Endodermal cell (in vitro differentiated cells): ENCODE results near the gene CD22. TPM values are rescaled to one million over a fixed set of nuclear protein-coding genes. Genes with fewer than 3 reads are reported as not detected.

Experiments used
- DNase-seq: peaks from one replicate; pipeline ENCODE4 v3.0.0-alpha.2; 2017
- H3K27ac ChIP-seq: 2 replicates; pipeline ENCODE4 v1.5.1; 2013; ENCODE audit warnings: mild to moderate bottlenecking, low read depth, low read length, moderate library complexity
- H3K27me3 ChIP-seq: 2 replicates; pipeline ENCODE4 v1.6.1; 2013; ENCODE audit warnings: mild to moderate bottlenecking, low read length, moderate library complexity; ENCODE audit not compliant: insufficient read depth, control insufficient read depth, poor library complexity, severe bottlenecking
- H3K36me3 ChIP-seq: 2 replicates; pipeline ENCODE4 v1.7.0; 2013; ENCODE audit warnings: mild to moderate bottlenecking, low read length, moderate library complexity; ENCODE audit not compliant: control insufficient read depth, insufficient read depth
- H3K4me1 ChIP-seq: one replicate; pipeline ENCODE4 v1.7.0; 2013; ENCODE audit warnings: low read length; ENCODE audit not compliant: control insufficient read depth, insufficient read depth
- H3K4me3 ChIP-seq: 2 replicates; pipeline ENCODE4 v1.5.1; 2013; ENCODE audit warnings: mild to moderate bottlenecking, low read length, moderate library complexity
- H3K9ac ChIP-seq: 2 replicates; pipeline ENCODE4 v1.6.1; 2013; ENCODE audit warnings: mild to moderate bottlenecking, low read length, moderate library complexity; ENCODE audit not compliant: poor library complexity, severe bottlenecking; ENCODE audit errors: extremely low read depth
- H3K9me3 ChIP-seq: 2 replicates; pipeline ENCODE4 v1.6.1; 2013; ENCODE audit warnings: mild to moderate bottlenecking, low read length, moderate library complexity; ENCODE audit not compliant: control insufficient read depth
- H3K27ac Mint-ChIP-seq: 2 replicates; pipeline ENCODE4 v1.8.0; 2020; ENCODE audit warnings: mixed read lengths
- H3K27me3 Mint-ChIP-seq: 2 replicates; pipeline ENCODE4 v1.8.0; 2021; ENCODE audit warnings: mild to moderate bottlenecking, mixed read lengths; ENCODE audit not compliant: insufficient read depth
- H3K36me3 Mint-ChIP-seq: 2 replicates; pipeline ENCODE4 v1.8.0; 2020; ENCODE audit warnings: low read depth, mixed read lengths
- H3K4me1 Mint-ChIP-seq: 2 replicates; pipeline ENCODE4 v1.8.0; 2020; ENCODE audit warnings: mixed read lengths
- H3K4me3 Mint-ChIP-seq: 2 replicates; pipeline ENCODE4 v1.8.0; 2020; ENCODE audit warnings: mild to moderate bottlenecking, moderate library complexity, mixed read lengths
- H3K9me3 Mint-ChIP-seq: 2 replicates; pipeline ENCODE4 v1.8.0; 2020; ENCODE audit warnings: mild to moderate bottlenecking, mixed read lengths
- WGBS, 2 experiments: methylation state at CpG; one replicate each; pipeline versions ENCODE4 v1.1.5 to v1.1.7; 2013; ENCODE audit warnings: missing lambda C conversion rate in 2 of 2, mixed read lengths in 1 of 2; ENCODE audit not compliant: insufficient coverage in 1 of 2, insufficient read length in 1 of 2; 5-methylcytosine and 5-hydroxymethylcytosine counted together
- total RNA-seq, 2 donors: library from RNA; stranded (reverse); fragmentation: NEBNext Ultra II Directional in 1 of 2; extraction: Animal tissue kit (Norgen Biotek cat#: 25700) in 1 of 2; gene quantifications; 2 replicates in 1 of 2; 3 replicates in 1 of 2; pipeline ENCODE4 v1.2.1, GENCODE V29; 2021
- TF ChIP-seq, protein P1 (sequence below): fragments of 200-600 bp; sonication (generic); conservative IDR thresholded peaks from 2 replicates; pipeline ENCODE4 v1.5.0; 2021; ENCODE audit warnings: antibody characterized with exemption, mild to moderate bottlenecking

The CD22 gene
- total RNA-seq, 2 donors from 2014 or later = not detected

DNA sequence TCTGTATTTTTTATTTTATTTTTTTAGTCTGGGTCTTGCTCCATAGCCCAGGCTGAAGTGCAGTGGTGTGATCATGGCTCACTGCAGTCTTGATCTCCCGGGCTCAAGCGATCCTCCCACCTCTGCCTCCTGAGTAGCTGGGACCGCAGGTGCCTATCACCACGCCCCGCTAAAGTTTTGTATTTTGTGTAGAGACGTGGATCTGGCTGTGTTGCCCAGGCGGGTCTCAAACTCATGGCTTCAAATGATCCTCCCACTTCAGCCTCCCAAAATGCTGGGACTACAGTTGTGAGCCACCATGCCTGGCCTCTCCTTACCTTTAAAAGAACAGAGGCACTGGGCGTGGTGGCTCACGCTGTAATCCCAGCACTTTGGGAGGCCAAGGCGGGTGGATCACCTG, 41.3 kb upstream of the CD22 start:
- no peak overlapping the region for H3K27ac ChIP-seq
- Mint-ChIP-seq H3K9me3 (no peaks in the 10 kb centered on the region), H3K4me1 (peaks cover 11% of the 10 kb centered on the region), H3K36me3 (no peaks in the 10 kb centered on the region), H3K27me3 (peaks cover 13% of the 10 kb centered on the region), H3K4me3 (no peak overlapping the region), H3K27ac (no peak overlapping the region)
- no peak overlapping the region for H3K9ac ChIP-seq
- 86 to 88% methylated on average over 6 to 10 of the region's 10 CpGs for WGBS, 2 experiments
- H3K36me3 ChIP-seq = no peaks in the 10 kb centered on the region
- no peaks in the 10 kb centered on the region for H3K9me3 ChIP-seq
- H3K27me3 ChIP-seq = no peaks in the 10 kb centered on the region
- no peaks in the 10 kb centered on the region for H3K4me1 ChIP-seq
- TF ChIP-seq, protein P1, sequence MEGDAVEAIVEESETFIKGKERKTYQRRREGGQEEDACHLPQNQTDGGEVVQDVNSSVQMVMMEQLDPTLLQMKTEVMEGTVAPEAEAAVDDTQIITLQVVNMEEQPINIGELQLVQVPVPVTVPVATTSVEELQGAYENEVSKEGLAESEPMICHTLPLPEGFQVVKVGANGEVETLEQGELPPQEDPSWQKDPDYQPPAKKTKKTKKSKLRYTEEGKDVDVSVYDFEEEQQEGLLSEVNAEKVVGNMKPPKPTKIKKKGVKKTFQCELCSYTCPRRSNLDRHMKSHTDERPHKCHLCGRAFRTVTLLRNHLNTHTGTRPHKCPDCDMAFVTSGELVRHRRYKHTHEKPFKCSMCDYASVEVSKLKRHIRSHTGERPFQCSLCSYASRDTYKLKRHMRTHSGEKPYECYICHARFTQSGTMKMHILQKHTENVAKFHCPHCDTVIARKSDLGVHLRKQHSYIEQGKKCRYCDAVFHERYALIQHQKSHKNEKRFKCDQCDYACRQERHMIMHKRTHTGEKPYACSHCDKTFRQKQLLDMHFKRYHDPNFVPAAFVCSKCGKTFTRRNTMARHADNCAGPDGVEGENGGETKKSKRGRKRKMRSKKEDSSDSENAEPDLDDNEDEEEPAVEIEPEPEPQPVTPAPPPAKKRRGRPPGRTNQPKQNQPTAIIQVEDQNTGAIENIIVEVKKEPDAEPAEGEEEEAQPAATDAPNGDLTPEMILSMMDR = no peak
- H3K4me3 ChIP-seq = no peak overlapping the region
- no peak for DNase-seq

DNA sequence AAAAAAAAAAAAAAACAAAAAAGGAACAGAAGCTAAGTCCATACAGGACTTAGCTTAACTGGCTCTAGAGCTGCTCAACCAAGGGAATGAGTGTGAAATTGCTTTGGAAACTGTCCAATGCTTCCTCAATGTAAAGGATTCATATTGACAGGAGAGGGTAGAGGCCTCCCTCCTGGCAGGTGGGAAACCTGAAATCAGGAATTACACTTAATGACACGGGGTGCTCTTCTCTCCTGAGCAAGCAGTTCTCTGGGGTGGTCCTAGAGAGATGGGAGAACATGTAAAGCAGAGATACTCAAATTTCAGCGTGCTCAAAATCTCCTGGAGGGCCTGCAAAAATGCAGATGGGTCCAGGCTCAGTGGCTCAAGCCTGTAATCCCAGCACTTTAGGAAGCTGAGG, 40.7 kb upstream of the CD22 start:
- TF ChIP-seq, protein P1 = no peak
- peaks cover 11% of the 10 kb centered on the region for H3K4me1 Mint-ChIP-seq
- Histone ChIP-seq H3K27me3 (no peaks in the 10 kb centered on the region), H3K9ac (no peak overlapping the region), H3K36me3 (no peaks in the 10 kb centered on the region), H3K4me1 (no peaks in the 10 kb centered on the region), H3K27ac (no peak overlapping the region), H3K4me3 (no peak overlapping the region), H3K9me3 (no peaks in the 10 kb centered on the region)
- WGBS, 2 experiments = 78 to 80% methylated on average over 1 to 2 of the region's 2 CpGs
- no peak for DNase-seq
- no peak overlapping the region for H3K4me3 Mint-ChIP-seq
- H3K27me3 Mint-ChIP-seq = peaks cover 7% of the 10 kb centered on the region
- H3K9me3 Mint-ChIP-seq = no peaks in the 10 kb centered on the region
- no peaks in the 10 kb centered on the region for H3K36me3 Mint-ChIP-seq
- H3K27ac Mint-ChIP-seq = no peak overlapping the region

DNA sequence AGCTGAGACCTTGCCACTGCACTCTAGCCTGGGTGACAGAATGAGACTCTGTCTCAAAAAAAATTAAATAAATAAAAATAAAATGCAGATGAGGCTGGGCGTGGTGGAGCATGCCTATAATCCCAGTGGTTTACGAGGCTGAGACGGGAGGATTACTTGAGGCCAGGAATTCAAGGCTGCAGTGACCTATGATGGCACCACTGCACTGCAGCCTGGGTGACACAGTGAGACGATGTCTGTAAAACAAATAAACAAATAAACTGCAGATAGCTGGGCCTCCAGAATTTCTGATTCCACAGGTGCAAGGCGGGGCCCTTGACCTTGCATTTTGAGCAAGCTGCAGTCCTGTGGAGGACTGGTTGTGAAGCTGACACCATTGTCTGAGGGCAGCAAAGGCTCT, 40.1 kb upstream of the CD22 start:
- Histone ChIP-seq H3K27ac (no peak overlapping the region), H3K4me3 (no peak overlapping the region), H3K4me1 (peaks cover 5% of the 10 kb centered on the region), H3K9ac (no peak overlapping the region), H3K9me3 (no peaks in the 10 kb centered on the region), H3K27me3 (no peaks in the 10 kb centered on the region), H3K36me3 (no peaks in the 10 kb centered on the region)
- WGBS, 2 experiments = 91 to 95% methylated on average over 5 of the region's 5 CpGs
- no peaks in the 10 kb centered on the region for H3K36me3 Mint-ChIP-seq
- H3K4me3 Mint-ChIP-seq = no peak overlapping the region
- TF ChIP-seq, protein P1 = no peak
- H3K27me3 Mint-ChIP-seq = peaks cover 7% of the 10 kb centered on the region
- no peak overlapping the region for H3K27ac Mint-ChIP-seq
- DNase-seq = no peak
- H3K9me3 Mint-ChIP-seq = no peaks in the 10 kb centered on the region
- peaks cover 11% of the 10 kb centered on the region for H3K4me1 Mint-ChIP-seq
